ENCODE measurements around the gene TTC14. TPM values are rescaled to one million over a fixed set of nuclear protein-coding genes. Genes with fewer than 3 reads are reported as not detected.
A peak's percentile ranks its signal among the peaks of the same experiment; 100 is the strongest.

TTC14 gene
- total and polyA plus RNA-seq, 2 of the 13 experiments (the other 11 are each of a cell fraction or from before 2014, with no cell fraction given) = 28.1 to 35.9 TPM

GRCh38 chr3:180601688-180602666 lies at the start of gene TTC14 (continued):
- TF ChIP-seq HNF4G (IDR thresholded peaks at IDR 0.05; ENCODE audit: borderline replicate concordance, low read depth, low read length) (no peak), HNF4G (CRISPR knock-in tag; IDR thresholded peaks at IDR 0.05; ENCODE audit: borderline replicate concordance, low read depth) (peak; percentile 9; the same call in 1 of the 2 replicates), MEIS2 (CRISPR knock-in tag; IDR thresholded peaks at IDR 0.05) (0 out of 2 replicates have a peak, but pooled peaks have one; percentile 39), ZNF446 (CRISPR knock-in tag; IDR thresholded peaks at IDR 0.05) (no peak), MAFF (IDR thresholded peaks at IDR 0.05; ENCODE audit: low read depth, low read length) (peak; percentile 1; the same call in 1 of the 2 replicates), ZNF224 (CRISPR knock-in tag; IDR thresholded peaks at IDR 0.05) (peak; percentile 69; the same call in 1 of the 2 replicates), ZNF788 (CRISPR knock-in tag; IDR thresholded peaks at IDR 0.05; ENCODE audit: borderline replicate concordance) (peak; percentile 92; the same call in 1 of the 2 replicates), ZNF558 (CRISPR knock-in tag; IDR thresholded peaks at IDR 0.05; ENCODE audit: borderline replicate concordance) (0 out of 2 replicates have a peak, but pooled peaks have one; percentile 60), HOXA9 (CRISPR knock-in tag; IDR thresholded peaks at IDR 0.05; ENCODE audit: borderline replicate concordance) (0 out of 2 replicates have a peak, but pooled peaks have one; percentile 58), ZNF75D (CRISPR knock-in tag; IDR thresholded peaks at IDR 0.05; ENCODE audit: borderline replicate concordance) (no peak), PCBP1 (IDR thresholded peaks at IDR 0.05; ENCODE audit: borderline replicate concordance, low read depth, low read length) (peak; percentile 34; the same call in 1 of the 2 replicates), EEA1 (CRISPR knock-in tag; IDR thresholded peaks at IDR 0.05; ENCODE audit: borderline replicate concordance) (0 out of 2 replicates have a peak, but pooled peaks have one; percentile 28), NFKB2 (CRISPR knock-in tag; IDR thresholded peaks at IDR 0.05; ENCODE audit: borderline replicate concordance) (peak; percentile 42; the same call in 1 of the 2 replicates), CC2D1A (CRISPR knock-in tag; IDR thresholded peaks at IDR 0.05) (no peak), CREM (IDR thresholded peaks at IDR 0.05) (peak; percentile 88), CREM (CRISPR knock-in tag; IDR thresholded peaks at IDR 0.05) (0 out of 2 replicates have a peak, but pooled peaks have one; percentile 1), TERF1 (CRISPR knock-in tag; IDR thresholded peaks at IDR 0.05) (no peak), ZNF484 (CRISPR knock-in tag; IDR thresholded peaks at IDR 0.05; ENCODE audit: borderline replicate concordance, low read depth) (no peak), CREB1 (IDR thresholded peaks at IDR 0.05) (peak; percentile 65), CREB1 (CRISPR knock-in tag; IDR thresholded peaks at IDR 0.05) (peak; percentile 89), GATAD1 (CRISPR knock-in tag; IDR thresholded peaks at IDR 0.05) (peak; percentile 94), RAD21 (CRISPR knock-in tag; IDR thresholded peaks at IDR 0.05) (peak; percentile 46; the same call in 1 of the 2 replicates), ARHGAP35 (CRISPR knock-in tag; IDR thresholded peaks at IDR 0.05; ENCODE audit: borderline replicate concordance) (no peak), ZNF670 (CRISPR knock-in tag; IDR thresholded peaks at IDR 0.05; ENCODE audit: borderline replicate concordance) (0 out of 2 replicates have a peak, but pooled peaks have one; percentile 84), ARNT (IDR thresholded peaks at IDR 0.05) (no peak)
- TF ChIP-seq, protein P1, sequence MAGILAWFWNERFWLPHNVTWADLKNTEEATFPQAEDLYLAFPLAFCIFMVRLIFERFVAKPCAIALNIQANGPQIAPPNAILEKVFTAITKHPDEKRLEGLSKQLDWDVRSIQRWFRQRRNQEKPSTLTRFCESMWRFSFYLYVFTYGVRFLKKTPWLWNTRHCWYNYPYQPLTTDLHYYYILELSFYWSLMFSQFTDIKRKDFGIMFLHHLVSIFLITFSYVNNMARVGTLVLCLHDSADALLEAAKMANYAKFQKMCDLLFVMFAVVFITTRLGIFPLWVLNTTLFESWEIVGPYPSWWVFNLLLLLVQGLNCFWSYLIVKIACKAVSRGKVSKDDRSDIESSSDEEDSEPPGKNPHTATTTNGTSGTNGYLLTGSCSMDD (CRISPR knock-in tag; IDR thresholded peaks at IDR 0.05) = no peak
- TF ChIP-seq, protein P2, sequence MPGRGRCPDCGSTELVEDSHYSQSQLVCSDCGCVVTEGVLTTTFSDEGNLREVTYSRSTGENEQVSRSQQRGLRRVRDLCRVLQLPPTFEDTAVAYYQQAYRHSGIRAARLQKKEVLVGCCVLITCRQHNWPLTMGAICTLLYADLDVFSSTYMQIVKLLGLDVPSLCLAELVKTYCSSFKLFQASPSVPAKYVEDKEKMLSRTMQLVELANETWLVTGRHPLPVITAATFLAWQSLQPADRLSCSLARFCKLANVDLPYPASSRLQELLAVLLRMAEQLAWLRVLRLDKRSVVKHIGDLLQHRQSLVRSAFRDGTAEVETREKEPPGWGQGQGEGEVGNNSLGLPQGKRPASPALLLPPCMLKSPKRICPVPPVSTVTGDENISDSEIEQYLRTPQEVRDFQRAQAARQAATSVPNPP (CRISPR knock-in tag; IDR thresholded peaks at IDR 0.05) = peak; percentile 83; the same call in 1 of the 2 replicates

Data from HepG2 (cell line).